GM19351 (cell line): ENCODE results near the gene BMAL2.

Experiments
- ATAC-seq: cut with Tn5 transposase; IDR thresholded peaks from one replicate; pipeline ENCODE4 v1.9.1; 2021; ENCODE audit warnings: mild to moderate bottlenecking, moderate library complexity; ENCODE audit not compliant: unreplicated experiment

Gene BMAL2

DNA sequence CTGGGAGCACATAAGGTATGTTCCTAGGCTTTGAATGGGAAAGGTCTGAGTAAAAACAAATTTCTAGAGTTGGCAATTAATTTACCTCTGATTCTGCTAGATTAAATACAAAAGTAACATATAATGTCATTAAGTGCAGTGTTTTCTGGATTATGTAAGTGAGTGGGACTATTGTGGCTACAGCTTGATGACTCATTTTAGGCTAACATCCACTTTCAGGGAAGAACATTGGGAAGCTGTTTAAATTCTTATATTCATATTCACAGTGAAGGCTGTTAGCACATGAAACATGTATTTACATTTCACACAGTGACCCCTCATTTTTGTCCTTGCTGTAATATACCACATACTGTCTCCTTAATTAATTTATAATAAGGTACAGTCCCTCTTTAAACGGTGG is 13.2 kb upstream of the BMAL2 start:
- no peak for ATAC-seq

DNA sequence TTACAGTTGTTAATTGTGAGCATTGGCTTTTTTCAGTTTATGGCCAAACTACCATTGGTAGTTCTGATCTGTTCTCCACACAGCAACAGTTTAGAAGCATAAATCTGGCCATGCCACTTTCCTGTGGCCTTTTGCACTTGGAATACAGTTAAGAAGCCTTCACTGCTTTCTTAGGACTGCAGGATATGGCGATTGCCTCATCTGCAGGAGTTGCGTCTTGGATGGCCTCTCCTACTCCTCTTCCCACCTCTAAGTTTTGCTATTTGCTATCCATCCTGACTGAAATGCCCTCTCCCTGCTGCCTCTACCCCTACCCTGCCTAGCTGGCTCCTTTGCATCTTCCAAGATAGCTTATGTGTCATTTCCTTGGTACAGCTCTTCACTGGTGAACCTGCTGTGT is 12.8 kb upstream of the BMAL2 start:
- no peak for ATAC-seq

DNA sequence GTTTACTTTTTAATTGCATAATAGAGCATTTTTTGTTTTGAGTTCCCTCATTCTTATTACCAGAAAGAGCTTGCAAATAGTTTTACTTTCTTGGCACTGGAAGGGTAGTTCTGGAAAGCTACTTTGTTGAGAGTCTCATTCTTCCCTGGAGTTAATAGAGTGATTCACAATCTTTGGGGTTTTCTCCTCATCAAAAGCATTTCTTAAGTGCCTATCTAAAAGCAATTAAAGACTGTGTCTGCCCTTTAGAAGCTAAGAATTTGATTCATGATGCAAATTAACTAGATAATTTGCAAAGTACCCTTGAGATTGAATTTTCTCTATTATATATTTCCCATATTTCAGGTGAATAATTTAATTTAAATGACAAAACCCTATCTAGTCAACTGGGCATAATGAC is 8.1 kb upstream of the BMAL2 start:
- ATAC-seq = no peak

DNA sequence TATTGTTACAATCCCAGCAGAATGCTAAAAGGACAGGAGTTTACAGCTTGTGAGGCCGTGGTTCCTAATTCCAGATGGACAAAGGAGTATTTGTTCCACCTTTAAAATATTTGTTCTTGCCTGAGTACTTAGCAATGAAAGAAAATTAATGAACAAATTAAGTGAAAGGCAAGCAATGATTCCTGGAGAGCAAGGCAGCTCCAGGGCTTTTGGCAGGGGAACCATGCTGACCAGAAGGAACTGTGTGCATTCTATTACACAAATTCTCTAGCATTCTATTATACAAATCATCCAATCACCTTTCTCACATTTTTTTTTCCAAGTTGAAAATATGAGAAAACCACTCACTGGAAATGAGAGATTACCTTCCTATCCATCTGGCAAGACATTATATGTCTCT is 1.8 kb upstream of the BMAL2 start:
- no peak for ATAC-seq

DNA sequence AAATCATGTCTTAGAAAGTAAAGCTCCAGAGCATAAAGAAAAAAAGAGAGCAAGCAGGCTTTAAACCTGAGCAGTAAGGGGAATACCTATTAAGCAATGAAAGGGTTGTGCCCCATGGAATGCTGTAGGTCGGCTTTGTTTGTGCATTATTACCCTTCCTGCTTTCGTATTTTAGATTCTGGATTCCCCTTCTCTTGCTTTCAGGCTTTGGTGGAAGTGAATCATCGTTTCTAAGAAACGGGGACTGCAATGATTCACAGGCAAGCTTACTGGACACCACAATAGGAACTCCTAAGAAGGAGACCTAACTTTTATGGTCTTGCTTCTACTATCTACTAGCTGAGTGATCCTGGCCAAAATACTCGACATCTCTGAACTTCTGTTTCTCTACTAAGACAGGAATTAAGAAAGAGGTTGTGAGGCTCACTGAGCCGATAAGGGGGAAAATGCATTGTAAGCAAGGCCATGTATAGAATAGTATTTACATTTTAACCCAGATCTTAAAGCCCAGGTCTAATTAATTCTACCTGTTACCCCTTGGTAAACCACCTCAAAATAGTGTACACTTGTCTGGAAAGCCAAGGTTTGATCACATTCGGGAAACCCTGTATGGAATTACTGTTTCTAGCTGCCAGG is 1.2 kb upstream of the BMAL2 start:
- ATAC-seq = peak; percentile 46

DNA sequence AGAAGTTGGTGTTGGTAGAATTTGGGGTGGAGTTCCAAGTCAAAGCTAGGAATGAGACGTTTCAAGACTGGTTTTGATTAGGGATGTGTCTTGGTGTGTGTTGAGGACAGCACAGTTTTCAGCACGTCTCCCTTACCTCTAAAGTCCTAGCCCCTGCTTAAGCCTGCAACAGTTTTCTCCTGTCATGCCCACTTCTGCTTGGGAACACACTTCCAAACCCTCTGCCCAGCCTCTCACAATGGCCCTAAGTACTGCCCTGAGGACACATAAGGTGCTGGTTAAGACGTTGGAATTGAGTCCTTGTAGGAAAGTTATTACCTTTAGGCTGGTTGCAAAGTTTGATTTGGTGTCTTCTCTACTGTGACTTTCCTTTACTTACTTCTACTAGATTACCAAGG is 710 bp upstream of the BMAL2 start:
- ATAC-seq = no peak

DNA sequence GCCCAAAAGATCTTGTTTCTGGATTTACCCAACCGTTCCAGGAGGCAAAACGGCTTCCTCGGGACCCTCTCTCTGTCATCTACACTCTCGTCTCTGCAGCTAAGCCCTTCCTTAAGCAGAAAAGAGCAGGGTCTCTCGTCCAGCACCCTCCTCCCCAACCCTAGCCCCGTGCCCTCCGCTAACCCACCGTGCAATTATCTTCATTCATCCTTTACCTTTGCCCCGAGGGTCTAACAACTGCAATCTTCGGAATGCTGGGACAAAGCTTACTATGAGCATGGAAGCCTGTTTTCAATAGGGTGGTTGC is 276 bp upstream of the BMAL2 start:
- no peak for ATAC-seq

DNA sequence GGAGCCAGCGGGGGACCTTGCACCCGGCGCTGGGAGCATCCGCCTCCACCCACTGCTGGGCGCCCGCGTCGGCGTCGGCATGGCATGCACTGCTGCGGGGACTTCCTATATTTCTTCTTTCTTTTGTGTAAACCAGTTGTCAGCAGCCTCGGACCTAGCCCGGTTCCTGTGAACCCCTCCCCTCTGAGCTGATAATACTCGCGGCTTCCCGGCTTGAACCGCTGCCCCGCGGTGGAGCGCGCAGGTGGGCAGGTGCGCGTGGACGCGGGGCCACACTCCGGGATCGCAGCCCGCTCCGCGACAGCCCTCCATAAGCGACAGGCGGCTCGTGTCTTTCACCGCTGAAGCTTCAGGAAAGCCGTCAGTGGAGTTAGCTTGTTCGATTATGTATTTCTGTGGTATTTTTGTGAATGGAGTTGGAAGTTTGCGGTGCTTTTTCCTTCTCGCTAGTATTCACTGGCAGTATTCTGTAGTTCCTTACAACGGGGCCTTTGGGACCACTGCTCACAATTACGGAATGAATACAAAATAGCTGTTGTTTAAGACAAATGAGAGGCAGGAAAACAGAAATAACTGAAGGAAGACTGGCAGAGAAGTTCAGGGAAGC is 870 bp downstream of the BMAL2 start:
- ATAC-seq = peak; percentile 22

DNA sequence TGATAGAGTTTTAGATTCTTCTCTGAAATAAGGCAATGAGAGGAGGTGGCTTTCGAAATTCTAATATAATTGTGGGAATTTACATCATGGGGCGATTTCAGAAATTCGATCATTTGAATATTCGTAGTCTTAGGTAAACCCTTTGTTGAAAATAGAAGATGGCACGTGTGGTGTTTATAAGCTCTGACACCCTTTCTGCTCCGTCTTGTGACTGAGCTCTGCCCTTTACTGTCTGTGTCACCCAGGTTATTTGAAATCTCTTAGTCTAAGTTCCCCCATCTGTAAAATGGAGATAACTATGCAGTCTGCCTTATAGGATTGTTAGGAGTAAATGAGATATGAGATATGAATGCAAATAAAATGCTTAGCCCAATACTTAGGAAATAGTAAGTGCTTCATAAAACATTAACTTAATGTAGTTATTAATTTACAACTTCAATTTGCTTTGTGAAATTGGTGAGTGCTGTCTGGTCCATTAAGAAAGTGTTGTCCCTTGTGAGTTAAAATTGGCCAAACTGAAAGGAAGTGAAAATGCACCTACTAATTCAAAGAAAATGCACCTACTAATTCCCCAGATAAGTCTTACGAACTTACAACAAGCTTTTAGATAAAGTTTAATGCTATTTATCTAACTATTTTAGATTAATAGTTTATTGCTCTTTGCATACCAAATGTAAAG is 1.5 kb downstream of the BMAL2 start:
- ATAC-seq = no peak

DNA sequence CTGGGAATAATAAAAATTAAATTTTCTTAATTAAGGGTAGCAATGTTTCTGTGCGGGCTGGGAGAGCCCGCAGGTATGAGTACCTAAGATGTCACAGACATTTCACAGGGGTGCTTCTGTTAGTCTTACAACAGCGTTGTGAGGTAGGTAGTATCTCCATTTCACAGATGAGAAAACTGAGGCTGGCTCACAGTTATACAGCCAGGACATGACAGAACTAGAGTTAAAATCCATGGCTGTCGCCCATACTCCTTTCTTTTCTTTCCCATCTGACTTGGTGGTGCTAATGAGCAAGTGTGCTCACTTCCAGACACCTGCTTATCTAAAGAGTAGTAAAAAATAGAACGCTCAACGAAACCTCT is 2.1 kb downstream of the BMAL2 start:
- ATAC-seq = no peak

DNA sequence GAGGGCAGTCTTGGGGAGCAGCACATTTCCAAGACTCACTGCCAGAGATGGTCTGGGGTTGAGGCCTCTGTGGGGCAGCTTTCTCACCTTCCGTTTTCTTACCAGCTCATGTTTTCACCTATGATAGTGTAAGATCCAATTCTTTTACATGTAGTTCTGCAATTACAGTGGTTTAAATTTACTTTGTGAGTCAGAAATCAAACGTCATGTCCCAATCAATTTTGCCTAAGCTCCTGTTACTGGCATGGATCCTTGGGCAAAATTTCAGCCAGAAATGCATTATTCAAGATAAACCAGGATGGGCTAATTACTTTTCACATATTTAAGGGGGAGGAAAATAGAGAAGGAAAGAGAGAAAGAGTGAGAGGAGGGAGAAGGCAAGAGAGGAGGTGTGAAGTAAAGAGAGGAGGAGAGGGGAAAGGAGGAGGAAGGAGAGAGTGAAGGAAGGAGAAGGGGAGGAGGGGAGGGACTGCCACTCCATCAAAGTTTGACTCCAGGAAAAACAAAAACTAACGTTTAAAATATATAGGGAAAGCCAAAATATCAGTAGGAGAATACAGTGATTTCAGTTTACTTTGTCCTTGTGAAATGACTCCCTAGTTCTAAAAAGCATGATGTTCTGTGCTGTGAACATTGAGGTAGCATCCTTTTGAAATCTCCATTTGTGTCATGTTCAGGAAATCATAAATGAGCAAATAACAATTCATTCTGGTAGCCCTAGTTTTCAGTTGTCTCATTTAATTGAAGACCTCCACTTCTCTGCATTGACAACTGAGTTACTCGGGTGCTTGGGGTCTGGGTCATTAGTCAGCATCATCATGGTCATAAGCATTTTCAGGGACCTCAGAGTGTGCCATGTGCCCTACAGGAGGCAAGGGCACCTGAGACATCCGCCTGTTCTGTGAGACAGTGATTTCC is 3.0 kb downstream of the BMAL2 start:
- no peak for ATAC-seq

DNA sequence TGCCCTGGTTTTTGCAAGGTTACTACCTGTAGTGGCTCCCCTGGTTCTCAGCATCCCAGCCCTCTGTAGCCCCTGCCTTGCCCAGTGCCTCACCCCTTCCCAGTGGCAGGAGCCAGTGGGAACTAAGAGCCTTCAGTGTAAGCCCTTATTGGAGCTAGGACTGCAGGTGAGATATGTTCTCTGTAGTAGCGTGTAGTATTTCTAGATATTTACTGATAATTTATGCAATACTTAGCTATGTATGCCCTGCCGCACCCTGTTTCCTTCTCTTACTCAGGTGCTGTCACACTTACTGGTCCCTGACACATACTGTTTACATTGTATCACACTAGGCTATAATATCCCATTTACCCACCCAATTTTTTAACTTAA is 3.6 kb downstream of the BMAL2 start:
- ATAC-seq = no peak

DNA sequence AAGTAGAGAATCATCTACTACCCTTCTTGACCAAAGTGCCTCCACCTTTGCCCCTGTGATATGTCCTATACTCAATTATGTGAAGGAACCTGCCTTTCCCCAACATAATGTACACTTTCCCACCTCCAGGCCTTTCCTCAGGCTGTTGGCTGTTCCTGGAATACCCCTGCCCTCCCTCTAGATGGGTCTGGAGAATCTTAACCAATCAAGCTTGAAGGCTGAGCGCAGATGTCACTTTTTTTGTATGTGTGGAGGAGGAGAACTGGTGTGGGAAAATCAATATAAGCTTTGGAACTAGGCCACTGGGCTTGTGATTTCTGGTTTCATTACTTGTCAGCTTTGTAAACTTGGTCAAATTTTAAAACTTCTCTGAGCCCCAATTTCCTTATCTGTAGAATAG is 4.7 kb downstream of the BMAL2 start:
- ATAC-seq = no peak

DNA sequence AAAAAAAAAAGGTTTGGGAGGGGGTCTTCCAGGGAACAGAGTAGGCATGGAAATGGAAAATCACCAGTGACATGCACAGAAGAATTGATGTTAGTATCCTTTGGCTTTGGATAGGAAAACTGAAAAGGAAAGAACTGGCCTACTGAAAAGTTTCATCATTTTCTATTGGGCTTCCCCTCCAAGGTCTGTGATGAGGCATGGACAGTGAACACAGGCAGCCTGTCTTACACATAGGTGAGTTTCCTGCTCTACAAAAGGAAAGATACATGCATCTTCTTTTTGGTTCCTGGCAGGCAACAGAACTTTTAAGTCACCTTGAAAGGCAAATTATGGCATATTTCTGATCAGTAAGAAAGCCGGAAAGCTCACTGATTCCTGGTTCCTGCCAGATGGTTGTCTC is 5.8 kb downstream of the BMAL2 start:
- ATAC-seq = no peak

DNA sequence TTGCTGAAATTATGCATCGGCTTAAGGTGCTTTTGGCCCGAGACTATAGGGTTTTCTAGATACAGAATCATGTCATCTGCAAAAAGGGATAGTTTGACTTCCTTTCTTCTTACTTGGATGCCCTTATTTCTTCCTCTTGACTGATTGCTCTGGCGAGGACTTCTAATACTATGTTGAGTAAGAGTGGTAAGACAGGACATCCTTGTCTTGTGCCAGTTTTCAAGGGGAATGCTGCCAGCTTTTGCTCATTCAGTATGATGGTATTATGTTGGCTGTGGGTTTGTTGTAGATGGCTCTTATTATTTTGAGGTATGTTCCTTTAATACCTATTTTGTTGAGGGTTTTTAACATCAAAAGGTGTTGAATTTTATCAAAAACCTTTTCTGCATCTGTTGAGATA is 8.3 kb downstream of the BMAL2 start:
- ATAC-seq = no peak

DNA sequence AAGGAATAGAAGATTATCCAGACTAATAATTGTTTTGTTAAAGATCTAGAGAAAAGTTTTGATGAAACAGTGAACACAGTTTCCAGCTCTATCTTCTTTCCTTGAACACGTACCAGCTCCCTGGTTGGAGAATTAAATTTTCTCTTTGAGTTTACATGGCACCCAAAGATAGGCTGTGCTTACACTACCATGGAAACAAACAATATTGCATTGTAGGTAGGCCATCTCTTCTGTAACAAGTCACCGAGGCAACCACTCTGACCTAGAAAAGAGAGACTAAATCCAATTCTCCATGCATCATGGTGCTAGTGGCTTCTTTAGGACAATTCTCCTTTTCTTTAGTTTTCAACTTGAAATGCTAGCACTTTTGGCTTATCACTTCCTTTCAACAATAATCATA is 9.9 kb downstream of the BMAL2 start:
- no peak for ATAC-seq

DNA sequence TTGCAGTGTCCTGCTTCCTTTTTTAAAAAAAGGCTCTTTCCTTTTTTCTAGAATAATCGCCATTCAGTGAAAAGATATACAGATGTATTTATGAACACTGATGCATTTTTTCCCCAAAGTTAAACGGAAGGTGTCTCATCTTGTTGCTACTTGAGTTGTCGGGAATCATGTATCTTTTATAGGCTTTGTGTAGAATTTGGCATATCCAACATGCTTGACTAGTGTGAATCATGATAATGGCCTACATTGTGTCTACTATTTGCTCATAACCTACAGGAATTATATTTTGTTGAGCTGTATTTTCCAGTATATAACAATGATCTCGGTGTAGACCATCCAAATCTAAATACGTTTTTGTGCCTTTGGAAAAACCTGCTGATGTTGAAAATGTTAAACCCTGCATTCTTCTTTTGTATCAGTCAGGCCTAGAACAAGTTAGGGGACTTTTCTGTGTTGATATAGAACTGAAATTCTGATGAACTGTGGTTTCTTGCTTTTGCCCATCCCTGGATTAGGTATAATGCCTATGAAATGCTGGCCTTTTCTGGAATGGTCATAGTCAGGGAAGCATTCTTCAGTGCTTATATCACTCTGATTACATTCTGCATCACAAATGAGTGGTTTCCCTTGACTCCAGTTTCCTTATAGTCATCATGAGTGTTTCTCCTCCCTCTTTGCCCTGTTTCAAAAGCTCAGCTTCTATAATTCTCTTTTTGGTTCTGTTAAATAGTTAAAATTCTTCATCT is 10.8 kb downstream of the BMAL2 start:
- ATAC-seq = no peak

DNA sequence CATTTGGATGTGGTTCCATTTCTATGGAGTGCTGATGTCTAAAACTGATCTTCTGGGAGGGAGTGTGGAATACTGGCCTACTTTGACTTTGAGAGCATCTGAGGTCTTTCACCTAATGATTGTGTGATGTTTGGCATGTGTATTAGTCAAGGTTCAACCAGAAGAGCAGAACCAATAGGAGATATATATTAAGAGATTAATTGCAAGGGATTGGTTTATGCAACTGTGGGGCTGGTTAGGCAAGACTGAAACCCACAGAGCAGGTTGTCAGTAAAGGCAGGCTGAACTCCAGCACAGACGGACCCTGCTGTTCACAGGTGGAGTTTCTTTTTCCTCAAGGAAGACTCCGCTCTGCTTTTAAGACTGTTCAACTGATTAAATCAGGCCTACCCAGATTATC is 11.6 kb downstream of the BMAL2 start:
- no peak for ATAC-seq

DNA sequence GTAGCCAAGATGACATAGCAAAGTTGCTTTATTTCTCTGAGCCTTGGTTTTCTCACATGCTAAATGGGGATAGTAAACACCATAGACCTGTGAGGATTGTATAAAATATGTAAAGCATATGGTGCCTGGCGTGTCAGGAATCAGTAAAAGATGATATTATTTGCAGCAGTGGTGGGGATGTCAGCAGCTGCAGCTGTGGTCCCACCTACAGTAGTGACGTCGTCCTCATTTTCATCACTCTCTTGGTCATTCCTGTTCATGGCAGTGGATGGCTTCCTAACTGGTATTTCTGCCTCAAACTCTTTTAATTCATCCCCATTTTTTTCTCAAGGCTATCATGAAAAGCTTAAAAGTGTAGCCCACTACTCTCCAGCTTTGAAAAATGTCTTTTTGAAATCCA is 12.1 kb downstream of the BMAL2 start:
- no peak for ATAC-seq

DNA sequence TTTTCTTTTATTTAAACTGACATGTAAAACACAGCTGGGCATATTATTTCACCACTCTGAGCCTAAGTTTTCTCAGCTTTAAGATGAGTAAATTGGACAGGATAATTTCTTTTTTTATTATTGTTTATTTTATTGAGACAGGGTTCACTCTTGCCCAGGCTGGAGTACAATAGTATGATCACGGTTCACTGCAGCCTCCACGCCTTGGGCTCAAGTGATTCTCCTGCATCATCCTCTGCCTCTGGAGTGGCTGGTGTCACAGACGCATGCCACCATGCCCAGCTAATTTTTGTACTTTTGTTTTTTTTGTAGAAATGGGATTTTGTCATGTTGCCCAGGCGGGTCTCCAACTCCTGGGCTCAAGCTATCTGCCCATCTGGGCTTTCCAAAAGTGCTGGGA is 12.7 kb downstream of the BMAL2 start:
- no peak for ATAC-seq

DNA sequence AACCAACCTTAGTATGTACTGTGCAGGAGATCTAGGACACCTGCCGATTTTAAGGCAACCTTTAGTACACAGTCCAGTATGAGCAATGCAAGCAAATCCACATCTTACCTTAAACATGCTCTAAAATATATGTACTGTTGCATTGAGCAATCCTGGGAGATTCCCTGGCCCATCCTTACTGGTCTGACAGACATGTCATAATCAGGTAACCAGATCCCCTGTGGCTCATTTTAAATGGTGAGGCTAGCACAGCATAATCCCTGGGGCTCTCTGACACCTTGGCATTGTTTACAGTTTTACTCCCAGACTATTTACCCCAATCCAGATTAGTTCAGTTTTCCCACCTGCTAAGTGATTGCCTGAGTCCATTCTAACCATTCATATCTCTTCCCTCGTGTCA is 15.1 kb downstream of the BMAL2 start:
- no peak for ATAC-seq
